ENCODE results near the gene FBL.

Gene FBL

GRCh38 chr19:39842693-39843435 lies 3.3 kb downstream of the FBL start:
- DNase-seq (ENCODE audit: low spot score): no peak

- no peak for DNase-seq (ENCODE audit: low spot score)
Measured at GRCh38 chr19:39841041-39841440, 5.1 kb downstream of the FBL start.

- DNase-seq (ENCODE audit: low spot score): no peak
Measured at GRCh38 chr19:39840492-39840891, 5.7 kb downstream of the FBL start.

GRCh38 chr19:39839678-39840327 lies 6.4 kb downstream of the FBL start:
- DNase-seq (ENCODE audit: low spot score): no peak

GRCh38 chr19:39838569-39838968 lies 7.6 kb downstream of the FBL start:
- DNase-seq (ENCODE audit: low spot score): no peak

GRCh38 chr19:39837978-39838377 lies 8.2 kb downstream of the FBL start:
- DNase-seq (ENCODE audit: low spot score): no peak

- no peak for DNase-seq (ENCODE audit: low spot score)
Measured at GRCh38 chr19:39834287-39834841, 11.8 kb downstream of the FBL start.

GRCh38 chr19:39833464-39834286 lies 12.5 kb downstream of the FBL start, which contains the start of gene DYRK1B:
Gene DYRK1B, minus strand, starts transcription at chr19:39834162. Its CDS starts 2,295 bp downstream, at chr19:39831867.
- peak; percentile 98 for DNase-seq (ENCODE audit: low spot score)

GRCh38 chr19:39833160-39833463 lies 13.1 kb downstream of the FBL start:
- no peak for DNase-seq (ENCODE audit: low spot score)

- no peak for DNase-seq (ENCODE audit: low spot score)
Measured at GRCh38 chr19:39832341-39833083, 13.7 kb downstream of the FBL start.

GRCh38 chr19:39831679-39832078 lies 14.5 kb downstream of the FBL start:
- DNase-seq (ENCODE audit: low spot score): no peak

GRCh38 chr19:39830847-39831246 lies 15.3 kb downstream of the FBL start:
- no peak for DNase-seq (ENCODE audit: low spot score)

GRCh38 chr19:39830406-39830805 lies 15.8 kb downstream of the FBL start:
- DNase-seq (ENCODE audit: low spot score): no peak

GRCh38 chr19:39829702-39830275 lies 16.4 kb downstream of the FBL start:
- DNase-seq (ENCODE audit: low spot score): no peak

GRCh38 chr19:39828654-39829032 lies 17.5 kb downstream of the FBL start:
- DNase-seq (ENCODE audit: low spot score): no peak

GRCh38 chr19:39828015-39828653 lies 18.0 kb downstream of the FBL start:
- no peak for DNase-seq (ENCODE audit: low spot score)

GRCh38 chr19:39827216-39827615 lies 19.0 kb downstream of the FBL start:
- no peak for DNase-seq (ENCODE audit: low spot score)

- no peak for DNase-seq (ENCODE audit: low spot score)
Measured at GRCh38 chr19:39826311-39826945, 19.8 kb downstream of the FBL start.

- no peak for DNase-seq (ENCODE audit: low spot score)
Measured at GRCh38 chr19:39825531-39826076, 20.6 kb downstream of the FBL start.

- DNase-seq (ENCODE audit: low spot score): no peak
Measured at GRCh38 chr19:39825093-39825463, 21.1 kb downstream of the FBL start.
